Smooth muscle cell (in vitro differentiated cells): ENCODE data around the gene PAIP1. TPM values are rescaled to one million over a fixed set of nuclear protein-coding genes. Genes with fewer than 3 reads are reported as not detected.

Source experiments
- DNase-seq: peaks from one replicate; lab custom pipeline; 2025; ENCODE audit not compliant: unreplicated experiment; lab: John Stamatoyannopoulos, UW
- H2AFZ ChIP-seq: fragments of 200-600 bp; sonication (generic); 2 replicates; pipeline ENCODE4 v1.6.0; 2016; ENCODE audit warnings: antibody characterized with exemption, low read depth, mild to moderate bottlenecking
- H3F3A ChIP-seq: fragments of 200-600 bp; sonication (generic); 2 replicates; pipeline ENCODE4 v1.6.0; 2017; ENCODE audit warnings: antibody characterized with exemption, low read depth
- H3K27ac ChIP-seq: fragments of 200-600 bp; sonication (generic); 2 replicates; pipeline ENCODE4 v1.5.1; 2016; ENCODE audit warnings: low read depth, mild to moderate bottlenecking
- H3K27me3 ChIP-seq: fragments of 200-600 bp; sonication (generic); 2 replicates; pipeline ENCODE4 v1.6.1; 2016; ENCODE audit warnings: low read depth, mild to moderate bottlenecking
- H3K36me3 ChIP-seq: fragments of 200-600 bp; sonication (generic); 2 replicates; pipeline ENCODE4 v1.5.1; 2016; ENCODE audit warnings: low read depth
- H3K4me1 ChIP-seq: fragments of 200-600 bp; sonication (generic); 2 replicates; pipeline ENCODE4 v1.5.1; 2016; ENCODE audit warnings: low read depth
- H3K4me2 ChIP-seq: fragments of 200-600 bp; sonication (generic); 2 replicates; pipeline ENCODE4 v1.6.0; 2016; ENCODE audit warnings: mild to moderate bottlenecking
- H3K4me3 ChIP-seq: fragments of 200-600 bp; sonication (generic); 2 replicates; pipeline ENCODE4 v1.5.1; 2016; ENCODE audit warnings: mild to moderate bottlenecking
- H3K79me2 ChIP-seq: fragments of 200-600 bp; sonication (generic); 2 replicates; pipeline ENCODE4 v1.6.0; 2016; ENCODE audit warnings: low read depth, mild to moderate bottlenecking
- H3K9ac ChIP-seq: fragments of 200-600 bp; sonication (generic); 2 replicates; pipeline ENCODE4 v1.6.0; 2016; ENCODE audit warnings: low read depth
- H3K9me3 ChIP-seq: fragments of 200-600 bp; sonication (generic); replicated peaks from 2 replicates; pipeline ENCODE4 v1.5.1; 2016; ENCODE audit warnings: low read depth
- H4K20me1 ChIP-seq: fragments of 200-600 bp; sonication (generic); 2 replicates; pipeline ENCODE4 v1.6.0; 2016; ENCODE audit warnings: low read depth
- WGBS: methylation state at CpG from one replicate; pipeline ENCODE4 v1.1.7; 2016; ENCODE audit warnings: low lambda C conversion rate; 5-methylcytosine and 5-hydroxymethylcytosine counted together
- polyA plus RNA-seq: library from polyadenylated mRNA; unstranded; fragments of >200 nt; fragmentation: Nextera tagmentation; extraction: Ambion mirVana; gene quantifications from 2 replicates; pipeline ENCODE4 v1.2.1, GENCODE V29; 2016
- total RNA-seq: library from RNA; depleted of rRNA; stranded (reverse); fragments of >200 nt; gene quantifications from 2 replicates; pipeline ENCODE4 v1.2.3, GENCODE V29; 2014
- TF ChIP-seq, protein P1 (sequence below): fragments of 200-600 bp; sonication (generic); IDR thresholded peaks from 2 replicates; pipeline ENCODE4 v1.5.1; 2017; ENCODE audit warnings: borderline replicate concordance, mild to moderate bottlenecking, antibody characterized with exemption; ENCODE audit not compliant: insufficient read depth, poor library complexity, severe bottlenecking

The PAIP1 gene
- total and polyA plus RNA-seq, 2 experiments from 2014 or later: 135 to 137 TPM

DNA sequence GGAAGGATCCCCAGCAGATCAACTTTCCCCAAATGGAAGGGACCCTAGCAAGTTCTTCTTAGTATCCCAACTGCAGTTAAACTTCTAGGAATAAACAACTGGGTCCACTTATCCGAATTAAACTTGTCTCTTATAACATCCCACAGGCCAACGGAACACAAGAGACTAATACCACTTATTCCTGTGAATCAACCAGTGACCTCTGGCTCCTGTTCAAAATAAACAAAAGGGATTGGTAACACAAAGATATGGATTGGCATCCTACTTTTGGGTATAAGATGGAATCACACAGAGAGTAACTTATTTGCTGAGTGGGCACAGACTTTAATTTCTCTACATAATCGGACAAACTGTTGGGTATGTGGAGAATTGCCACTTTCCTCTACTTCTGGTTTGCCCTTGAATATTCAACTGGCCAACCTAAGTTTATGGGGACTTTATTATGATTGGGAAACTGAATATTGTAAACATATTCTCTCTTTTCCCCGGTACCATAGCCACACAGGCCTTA, 12.4 kb upstream of the PAIP1 start:
- no peaks in the 10 kb centered on the region for H3K27me3 ChIP-seq
- H3K27ac ChIP-seq: no peak overlapping the region
- no peaks in the 10 kb centered on the region for H3K4me1 ChIP-seq
- no peak overlapping the region for H2AFZ ChIP-seq
- no peak for DNase-seq
- H3K9me3 ChIP-seq: no peaks in the 10 kb centered on the region
- TF ChIP-seq, protein P1, sequence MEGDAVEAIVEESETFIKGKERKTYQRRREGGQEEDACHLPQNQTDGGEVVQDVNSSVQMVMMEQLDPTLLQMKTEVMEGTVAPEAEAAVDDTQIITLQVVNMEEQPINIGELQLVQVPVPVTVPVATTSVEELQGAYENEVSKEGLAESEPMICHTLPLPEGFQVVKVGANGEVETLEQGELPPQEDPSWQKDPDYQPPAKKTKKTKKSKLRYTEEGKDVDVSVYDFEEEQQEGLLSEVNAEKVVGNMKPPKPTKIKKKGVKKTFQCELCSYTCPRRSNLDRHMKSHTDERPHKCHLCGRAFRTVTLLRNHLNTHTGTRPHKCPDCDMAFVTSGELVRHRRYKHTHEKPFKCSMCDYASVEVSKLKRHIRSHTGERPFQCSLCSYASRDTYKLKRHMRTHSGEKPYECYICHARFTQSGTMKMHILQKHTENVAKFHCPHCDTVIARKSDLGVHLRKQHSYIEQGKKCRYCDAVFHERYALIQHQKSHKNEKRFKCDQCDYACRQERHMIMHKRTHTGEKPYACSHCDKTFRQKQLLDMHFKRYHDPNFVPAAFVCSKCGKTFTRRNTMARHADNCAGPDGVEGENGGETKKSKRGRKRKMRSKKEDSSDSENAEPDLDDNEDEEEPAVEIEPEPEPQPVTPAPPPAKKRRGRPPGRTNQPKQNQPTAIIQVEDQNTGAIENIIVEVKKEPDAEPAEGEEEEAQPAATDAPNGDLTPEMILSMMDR: no peak
- H4K20me1 ChIP-seq: no peaks in the 10 kb centered on the region
- H3K4me2 ChIP-seq: no peak overlapping the region
- H3K36me3 ChIP-seq: no peaks in the 10 kb centered on the region
- no peak overlapping the region for H3K4me3 ChIP-seq
- no peaks in the 10 kb centered on the region for H3F3A ChIP-seq
- no peaks in the 10 kb centered on the region for H3K79me2 ChIP-seq
- WGBS: 95% methylated on average over 4 of the region's 4 CpGs
- no peak overlapping the region for H3K9ac ChIP-seq

DNA sequence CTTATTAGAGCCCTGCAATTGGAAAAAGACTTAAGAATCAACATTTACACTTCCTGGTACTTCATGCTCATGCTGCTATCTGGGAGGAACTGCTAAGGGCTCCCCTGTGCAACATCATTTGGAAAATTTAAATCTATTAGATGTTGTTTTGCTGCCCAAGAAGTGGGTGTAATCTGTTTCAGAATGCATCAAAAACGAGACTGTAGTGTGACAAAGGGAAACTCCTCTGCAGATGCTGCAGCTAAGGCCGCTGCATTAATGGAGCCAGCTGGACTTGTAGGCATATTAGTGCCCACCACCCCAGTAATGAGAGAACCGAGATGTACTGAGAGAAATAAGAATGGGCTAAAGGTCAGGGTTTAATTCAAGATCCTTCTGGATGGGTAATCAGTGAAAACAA, 11.1 kb upstream of the PAIP1 start:
- H3K4me1 ChIP-seq: no peaks in the 10 kb centered on the region
- no peaks in the 10 kb centered on the region for H3F3A ChIP-seq
- no peak overlapping the region for H2AFZ ChIP-seq
- no peaks in the 10 kb centered on the region for H4K20me1 ChIP-seq
- H3K9ac ChIP-seq: no peak overlapping the region
- no peak overlapping the region for H3K4me3 ChIP-seq
- no peak overlapping the region for H3K4me2 ChIP-seq
- DNase-seq: no peak
- no peaks in the 10 kb centered on the region for H3K36me3 ChIP-seq
- no peaks in the 10 kb centered on the region for H3K79me2 ChIP-seq
- H3K27ac ChIP-seq: no peak overlapping the region
- H3K27me3 ChIP-seq: no peaks in the 10 kb centered on the region
- TF ChIP-seq, protein P1: no peak
- 93% methylated on average over 3 of the region's 3 CpGs for whole genome bisulfite sequencing
- no peaks in the 10 kb centered on the region for H3K9me3 ChIP-seq

DNA sequence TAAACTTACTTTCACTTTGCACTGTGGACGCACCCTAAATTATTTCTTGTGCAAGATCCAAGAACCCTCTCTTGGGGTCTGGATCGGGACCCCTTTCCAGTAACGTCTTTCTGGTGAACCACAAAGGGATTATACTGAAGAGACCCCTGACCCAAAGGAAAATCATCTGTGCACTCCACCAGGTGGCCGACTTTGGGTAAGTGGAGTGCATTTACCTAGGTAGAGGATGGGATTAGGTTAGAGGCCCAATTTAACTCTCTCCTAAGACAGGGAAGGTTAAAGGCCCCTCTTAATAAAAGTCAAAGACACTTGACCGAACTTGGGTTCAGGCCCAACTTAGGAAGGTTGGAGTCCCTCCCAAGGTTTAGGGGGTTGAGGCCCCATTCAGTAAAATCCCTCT, 8.2 kb upstream of the PAIP1 start:
- Histone ChIP-seq H3K36me3 (no peaks in the 10 kb centered on the region), H3K4me3 (no peak overlapping the region), H3K27ac (no peak overlapping the region), H3K9ac (no peak overlapping the region), H3K79me2 (no peaks in the 10 kb centered on the region), H2AFZ (no peak overlapping the region), H3K4me1 (no peaks in the 10 kb centered on the region), H4K20me1 (no peaks in the 10 kb centered on the region), H3F3A (no peaks in the 10 kb centered on the region), H3K4me2 (no peak overlapping the region), H3K27me3 (no peaks in the 10 kb centered on the region), H3K9me3 (no peaks in the 10 kb centered on the region)
- DNase-seq: no peak
- 94% methylated on average over 5 of the region's 5 CpGs for WGBS
- TF ChIP-seq, protein P1: no peak

DNA sequence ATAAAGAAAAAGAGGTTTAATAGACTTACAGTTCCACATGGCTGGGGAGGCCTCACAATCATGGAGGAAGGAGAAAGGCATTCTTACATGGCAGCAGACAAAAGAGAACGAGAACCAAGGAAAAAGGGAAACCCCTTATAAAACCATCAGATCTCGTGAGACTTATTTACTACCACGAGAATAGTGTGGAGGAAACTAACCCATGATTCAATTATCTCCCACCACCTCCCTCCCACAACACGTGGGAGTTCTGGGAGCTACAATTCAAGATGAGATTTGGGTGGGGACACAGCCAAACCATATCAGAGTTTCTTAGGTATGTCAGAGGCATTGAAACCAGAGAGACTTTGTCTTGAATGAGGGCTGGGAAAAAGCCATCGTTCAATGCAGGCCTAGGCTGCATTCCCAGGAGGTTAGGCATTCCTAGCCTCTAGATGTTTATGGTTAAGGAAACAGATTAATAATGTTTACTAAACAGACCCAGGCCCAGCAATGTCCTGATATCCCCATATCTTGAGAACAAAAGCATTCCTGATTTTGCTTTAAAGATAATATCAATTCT, 7.5 kb upstream of the PAIP1 start:
- H3K36me3 ChIP-seq: no peaks in the 10 kb centered on the region
- H3K4me1 ChIP-seq: no peaks in the 10 kb centered on the region
- H3K27ac ChIP-seq: no peak overlapping the region
- no peak overlapping the region for H3K9ac ChIP-seq
- 68% methylated on average over 5 of the region's 5 CpGs for WGBS
- H4K20me1 ChIP-seq: no peaks in the 10 kb centered on the region
- H3F3A ChIP-seq: no peaks in the 10 kb centered on the region
- TF ChIP-seq, protein P1: no peak
- H3K79me2 ChIP-seq: no peaks in the 10 kb centered on the region
- DNase-seq: no peak
- no peak overlapping the region for H2AFZ ChIP-seq
- no peak overlapping the region for H3K4me3 ChIP-seq
- H3K27me3 ChIP-seq: no peaks in the 10 kb centered on the region
- H3K9me3 ChIP-seq: no peaks in the 10 kb centered on the region
- H3K4me2 ChIP-seq: no peak overlapping the region
